ENCODE results near the gene HIPK4. TPM values are rescaled to one million over a fixed set of nuclear protein-coding genes. Genes with fewer than 3 reads are reported as not detected.

The HIPK4 gene
- total RNA-seq, 1 donor from 2014 or later, result not detected

- no peak for TF ChIP-seq CTCF (IDR thresholded peaks at IDR 0.05; ENCODE audit: insufficient read depth, low read length, poor library complexity, severe bottlenecking)
- H3K27me3 ChIP-seq (ENCODE audit: control insufficient read depth, insufficient read depth, low read length), result no peaks in the 10 kb centered on the region
- H3K36me3 ChIP-seq (ENCODE audit: control insufficient read depth, insufficient read depth, low read length), result no peaks in the 10 kb centered on the region
- DNase-seq (ENCODE audit: low read depth), result no peak
- H3K4me3 ChIP-seq (ENCODE audit: low read depth, low read length), result no peak overlapping the region
Observed at GRCh38 chr19:40417643-40417981, 27.6 kb upstream of the HIPK4 start.

GRCh38 chr19:40416918-40417642, 27.1 kb upstream of the HIPK4 start:
- H3K27me3 ChIP-seq (ENCODE audit: control insufficient read depth, insufficient read depth, low read length), result no peaks in the 10 kb centered on the region
- DNase-seq (ENCODE audit: low read depth), result no peak
- H3K4me3 ChIP-seq (ENCODE audit: low read depth, low read length), result no peak overlapping the region
- TF ChIP-seq CTCF (IDR thresholded peaks at IDR 0.05; ENCODE audit: insufficient read depth, low read length, poor library complexity, severe bottlenecking), result no peak
- H3K36me3 ChIP-seq (ENCODE audit: control insufficient read depth, insufficient read depth, low read length), result no peaks in the 10 kb centered on the region

- no peak for DNase-seq (ENCODE audit: low read depth)
- TF ChIP-seq CTCF (IDR thresholded peaks at IDR 0.05; ENCODE audit: insufficient read depth, low read length, poor library complexity, severe bottlenecking), result no peak
- H3K4me3 ChIP-seq (ENCODE audit: low read depth, low read length), result no peak overlapping the region
- H3K27me3 ChIP-seq (ENCODE audit: control insufficient read depth, insufficient read depth, low read length), result no peaks in the 10 kb centered on the region
- no peaks in the 10 kb centered on the region for H3K36me3 ChIP-seq (ENCODE audit: control insufficient read depth, insufficient read depth, low read length)
Observed at GRCh38 chr19:40415768-40416167, 25.8 kb upstream of the HIPK4 start.

GRCh38 chr19:40414542-40415535, 24.9 kb upstream of the HIPK4 start:
- Histone ChIP-seq H3K36me3 (ENCODE audit: control insufficient read depth, insufficient read depth, low read length) (no peaks in the 10 kb centered on the region), H3K4me3 (ENCODE audit: low read depth, low read length) (no peak overlapping the region), H3K27me3 (ENCODE audit: control insufficient read depth, insufficient read depth, low read length) (no peaks in the 10 kb centered on the region)
- no peak for TF ChIP-seq CTCF (IDR thresholded peaks at IDR 0.05; ENCODE audit: insufficient read depth, low read length, poor library complexity, severe bottlenecking)
- no peak for DNase-seq (ENCODE audit: low read depth)

- no peak for TF ChIP-seq CTCF (IDR thresholded peaks at IDR 0.05; ENCODE audit: insufficient read depth, low read length, poor library complexity, severe bottlenecking)
- Histone ChIP-seq H3K36me3 (ENCODE audit: control insufficient read depth, insufficient read depth, low read length) (no peaks in the 10 kb centered on the region), H3K27me3 (ENCODE audit: control insufficient read depth, insufficient read depth, low read length) (no peaks in the 10 kb centered on the region), H3K4me3 (ENCODE audit: low read depth, low read length) (no peak within 1 kb of the TSS)
- no peak for DNase-seq (ENCODE audit: low read depth)
Observed at GRCh38 chr19:40413291-40413845, 23.4 kb upstream of the HIPK4 start, which contains the start of gene PRX. TSS of gene PRX (minus strand) at chr19:40413378. CDS start at chr19:40407932, 5,446 bp downstream.

Measured in kidney epithelial cell (primary cell).